HG02885 (cell line): ENCODE results near the gene CNIH2.

Source experiments
- ATAC-seq: cut with Tn5 transposase; IDR thresholded peaks from one replicate; pipeline ENCODE4 v1.9.1; 2021; ENCODE audit warnings: mild to moderate bottlenecking; ENCODE audit not compliant: unreplicated experiment, poor library complexity

Gene CNIH2

DNA sequence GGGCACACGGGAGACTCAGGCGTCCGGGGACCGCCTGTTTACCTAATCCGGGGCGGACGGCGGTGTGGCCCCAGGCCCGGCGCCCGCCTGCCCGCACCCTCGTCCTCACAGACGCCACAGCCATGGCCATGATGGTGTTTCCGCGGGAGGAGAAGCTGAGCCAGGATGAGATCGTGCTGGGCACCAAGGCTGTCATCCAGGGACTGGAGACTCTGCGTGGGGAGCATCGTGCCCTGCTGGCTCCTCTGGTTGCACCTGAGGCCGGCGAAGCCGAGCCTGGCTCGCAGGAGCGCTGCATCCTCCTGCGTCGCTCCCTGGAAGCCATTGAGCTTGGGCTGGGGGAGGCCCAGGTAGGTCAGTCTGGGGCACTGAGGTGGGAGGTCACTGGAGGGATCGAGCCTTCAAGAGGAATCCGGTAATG, 19.5 kb upstream of the CNIH2 start:
- ATAC-seq: no peak

GRCh38 chr11:66259225-66259624, 18.8 kb upstream of the CNIH2 start:
- ATAC-seq: no peak

- no peak for ATAC-seq
These were observed 18.0 kb upstream of the CNIH2 start for GRCh38 chr11:66259956-66260355.

DNA sequence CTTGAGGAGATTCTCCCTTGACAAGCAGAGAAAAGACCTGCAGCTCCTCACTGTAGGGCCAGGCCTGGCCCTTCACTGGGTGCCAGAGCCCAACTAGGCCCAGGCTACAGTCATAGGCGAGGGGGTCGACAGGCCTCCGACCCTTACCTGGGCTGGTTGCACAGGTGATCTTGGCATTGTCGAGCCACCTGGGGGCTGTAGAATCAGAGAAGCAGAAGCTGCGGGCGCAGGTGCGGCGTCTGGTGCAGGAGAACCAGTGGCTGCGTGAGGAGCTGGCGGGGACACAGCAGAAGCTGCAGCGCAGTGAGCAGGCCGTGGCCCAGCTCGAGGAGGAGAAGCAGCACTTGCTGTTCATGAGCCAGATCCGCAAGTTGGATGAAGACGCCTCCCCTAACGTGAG, 16.4 kb upstream of the CNIH2 start:
- no peak for ATAC-seq

GRCh38 chr11:66262191-66262590, 15.8 kb upstream of the CNIH2 start:
- ATAC-seq: no peak

DNA sequence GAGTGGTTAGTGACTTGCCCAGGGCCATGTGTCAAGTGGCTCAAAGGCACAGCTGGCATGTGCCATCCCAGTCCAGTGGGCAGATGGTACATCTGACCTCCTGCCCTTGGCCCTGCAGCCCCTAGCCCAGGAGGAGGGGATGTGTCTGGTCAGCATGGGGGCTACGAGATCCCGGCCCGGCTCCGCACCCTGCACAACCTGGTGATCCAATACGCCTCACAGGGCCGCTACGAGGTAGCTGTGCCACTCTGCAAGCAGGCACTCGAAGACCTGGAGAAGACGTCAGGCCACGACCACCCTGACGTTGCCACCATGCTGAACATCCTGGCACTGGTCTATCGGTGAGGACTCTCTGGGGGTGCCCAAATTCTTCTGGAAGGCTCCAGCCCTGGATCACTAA, 15.3 kb upstream of the CNIH2 start:
- ATAC-seq: no peak

- ATAC-seq: no peak
These were observed 14.7 kb upstream of the CNIH2 start for GRCh38 chr11:66263231-66263630.

DNA sequence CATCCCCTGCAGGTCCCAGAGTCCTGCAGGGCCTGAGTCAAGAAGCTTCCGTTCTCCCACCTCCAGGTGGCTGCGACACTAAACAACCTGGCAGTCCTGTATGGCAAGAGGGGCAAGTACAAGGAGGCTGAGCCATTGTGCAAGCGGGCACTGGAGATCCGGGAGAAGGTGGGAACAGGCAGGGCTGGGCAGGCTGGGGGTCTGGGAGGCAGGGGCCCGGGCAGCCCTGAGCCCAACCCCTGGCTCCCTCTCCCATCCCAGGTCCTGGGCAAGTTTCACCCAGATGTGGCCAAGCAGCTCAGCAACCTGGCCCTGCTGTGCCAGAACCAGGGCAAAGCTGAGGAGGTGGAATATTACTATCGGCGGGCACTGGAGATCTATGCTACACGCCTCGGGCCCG, 14.2 kb upstream of the CNIH2 start:
- ATAC-seq: no peak

GRCh38 chr11:66264383-66264782, 13.6 kb upstream of the CNIH2 start:
- ATAC-seq: no peak

GRCh38 chr11:66264914-66265313, 13.1 kb upstream of the CNIH2 start:
- ATAC-seq: no peak

- ATAC-seq: no peak
These were observed 12.2 kb upstream of the CNIH2 start for GRCh38 chr11:66265531-66266377.

DNA sequence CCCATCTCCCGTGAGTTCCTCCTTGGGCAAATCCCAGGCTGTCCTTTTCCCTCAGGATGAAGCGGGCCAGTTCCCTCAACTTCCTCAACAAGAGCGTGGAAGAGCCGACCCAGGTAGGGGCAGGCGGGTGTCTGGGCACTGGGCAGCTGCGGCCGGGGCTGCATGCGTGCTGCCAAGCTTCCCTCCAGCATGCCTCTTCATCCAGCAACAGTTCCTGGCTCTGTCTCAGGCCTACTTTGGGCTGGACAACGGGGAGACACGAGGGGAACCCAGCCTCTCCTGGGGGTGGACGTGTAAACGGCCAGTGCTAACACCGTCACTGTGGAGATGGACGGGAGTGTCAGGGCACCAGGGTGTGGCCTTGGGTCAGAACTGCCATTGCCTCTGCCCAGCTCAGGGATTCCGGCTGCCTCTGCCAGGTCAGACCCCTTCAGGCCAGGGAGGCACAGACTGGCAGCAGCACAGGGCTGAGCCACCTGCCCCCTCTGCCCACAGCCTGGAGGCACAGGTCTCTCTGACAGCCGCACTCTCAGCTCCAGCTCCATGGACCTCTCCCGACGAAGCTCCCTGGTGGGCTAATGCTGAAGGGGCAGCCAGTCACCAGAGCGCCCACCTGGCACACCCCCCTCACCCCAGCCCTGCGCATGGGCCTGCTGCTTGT, 11.5 kb upstream of the CNIH2 start:
- ATAC-seq: no peak

DNA sequence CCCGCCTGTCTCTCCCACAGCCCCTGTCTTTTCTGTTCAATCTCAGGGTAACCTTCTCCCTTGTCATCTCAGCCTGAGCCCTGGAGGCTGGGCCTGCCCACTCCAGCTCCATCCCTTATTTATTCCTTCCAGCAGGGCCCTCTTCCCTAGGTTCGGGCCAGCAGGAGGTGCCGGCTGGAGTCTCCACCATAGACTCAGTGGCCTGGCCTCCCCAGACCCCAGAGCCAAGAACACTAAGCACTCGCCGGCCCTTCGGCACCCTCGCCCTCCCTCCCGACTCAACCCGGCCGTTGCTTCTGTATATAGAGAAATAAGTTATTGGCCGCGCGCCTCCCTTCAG, 11.0 kb upstream of the CNIH2 start:
- ATAC-seq: no peak

- ATAC-seq: peak; percentile 56
These were observed 10.4 kb upstream of the CNIH2 start for GRCh38 chr11:66267379-66268243.

- ATAC-seq: peak; percentile 79
These were observed 9.6 kb upstream of the CNIH2 start, which contains the start of gene RAB1B for GRCh38 chr11:66268244-66268951. Gene RAB1B (plus strand): TSS chr11:66268639. CDS start chr11:66268680, 41 bp downstream.

DNA sequence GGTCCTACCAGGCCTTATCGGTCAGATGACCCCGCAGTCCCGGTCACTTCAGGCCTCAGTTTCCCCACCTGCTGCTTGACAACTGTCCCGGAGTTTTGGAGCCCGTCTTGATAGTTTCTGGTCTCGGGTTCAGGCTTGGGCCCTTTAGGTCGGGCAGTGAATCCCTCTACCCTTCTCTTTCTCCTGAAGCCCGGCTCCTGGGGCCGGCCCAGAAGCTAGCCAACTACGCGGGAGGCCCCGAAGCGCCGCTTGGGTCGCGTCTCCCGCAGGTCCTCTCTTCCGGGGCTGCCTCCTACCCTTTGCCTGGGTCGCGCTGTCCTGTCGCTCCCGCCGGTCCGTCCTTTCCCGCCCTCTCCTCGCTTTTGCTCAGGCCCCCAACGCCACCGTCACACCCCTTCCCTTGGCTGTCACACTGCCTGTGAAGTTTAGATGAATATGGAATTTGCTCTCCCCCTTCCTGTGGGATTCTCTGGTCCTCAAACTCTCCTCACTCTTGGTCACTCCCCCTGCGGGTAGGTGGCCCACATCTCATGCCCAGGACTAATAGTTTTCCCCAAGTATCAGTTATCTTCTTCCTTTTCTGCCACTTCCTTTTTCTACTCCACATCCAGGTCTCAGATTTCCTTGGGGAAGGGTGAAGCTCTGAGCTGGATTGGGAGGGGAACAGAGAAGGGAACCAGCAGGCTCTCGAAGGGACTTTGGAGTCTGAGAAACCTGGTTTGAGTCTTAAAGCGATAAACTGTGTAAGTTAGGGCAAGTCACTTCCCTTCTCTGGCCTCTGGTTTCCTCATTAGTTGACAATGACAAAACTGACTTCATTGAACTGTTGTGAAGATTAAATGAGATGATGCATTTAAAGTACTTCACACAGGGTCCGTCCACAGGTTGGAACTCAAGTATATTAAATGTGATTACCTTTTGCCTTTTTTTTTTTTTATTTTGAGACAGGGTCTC, 8.7 kb upstream of the CNIH2 start:
- ATAC-seq: no peak

- ATAC-seq: no peak
These were observed 6.2 kb upstream of the CNIH2 start for GRCh38 chr11:66271816-66272215.

DNA sequence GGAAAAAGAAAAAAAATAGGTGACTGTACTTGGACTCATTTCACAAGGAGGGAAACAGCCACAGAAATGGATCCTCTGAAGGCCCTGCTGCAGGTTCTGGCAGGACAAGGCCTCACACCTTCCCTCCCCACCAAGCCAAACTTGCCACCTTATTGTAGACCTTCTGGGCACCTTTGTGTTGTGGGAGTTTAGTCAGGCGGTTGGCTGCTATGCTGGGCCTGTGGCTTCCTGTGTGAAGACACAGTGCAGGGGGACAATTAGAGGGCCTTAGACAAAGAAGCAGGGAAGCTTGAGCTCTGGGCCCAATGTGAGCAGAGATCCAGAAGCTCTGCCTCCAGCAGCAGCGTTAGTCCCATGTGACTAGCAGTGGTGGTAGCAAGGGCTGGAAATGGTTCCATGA, 5.4 kb upstream of the CNIH2 start:
- ATAC-seq: no peak

DNA sequence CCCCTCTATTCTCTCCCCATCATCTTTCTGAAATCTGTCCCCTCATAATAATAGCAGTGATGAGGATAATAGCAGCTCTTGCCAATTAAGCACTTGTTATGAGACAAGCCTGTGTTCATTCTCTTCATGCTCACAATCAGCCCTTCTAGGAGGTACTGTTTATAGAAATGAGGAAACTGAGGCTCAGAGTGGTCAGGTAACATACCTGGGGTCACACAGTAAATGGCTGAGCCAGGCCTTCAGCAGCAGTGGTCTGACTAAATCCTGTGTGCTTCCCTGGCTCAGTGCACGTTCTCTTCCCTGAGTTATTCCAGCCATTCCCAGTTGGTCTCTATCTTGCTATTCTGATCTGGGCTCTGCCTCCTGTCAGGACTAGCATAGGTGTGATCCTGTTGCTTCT, 3.8 kb upstream of the CNIH2 start:
- no peak for ATAC-seq
